ENCODE measurements around the gene CLPTM1L.
"Not testable (repeated sequence)": the region's sequence is repeated elsewhere in the genome, so short reads cannot be mapped to it uniquely, and the experiment has no call there.

CLPTM1L gene

GRCh38 chr5:1285141-1285540, 59.8 kb downstream of the CLPTM1L start:
- H3K36me3 ChIP-seq (ENCODE audit: insufficient read depth, low read length), result no peaks in the 10 kb centered on the region; the same call in 1 of the 2 replicates
- no peaks in the 10 kb centered on the region for H3K4me1 ChIP-seq (ENCODE audit: insufficient read depth, low read length)
- H3K9me3 ChIP-seq (ENCODE audit: control insufficient read depth, insufficient read depth, low read length), result no peaks in the 10 kb centered on the region
- H3K9ac ChIP-seq (ENCODE audit: low read depth, low read length), result no peak overlapping the region

DNA sequence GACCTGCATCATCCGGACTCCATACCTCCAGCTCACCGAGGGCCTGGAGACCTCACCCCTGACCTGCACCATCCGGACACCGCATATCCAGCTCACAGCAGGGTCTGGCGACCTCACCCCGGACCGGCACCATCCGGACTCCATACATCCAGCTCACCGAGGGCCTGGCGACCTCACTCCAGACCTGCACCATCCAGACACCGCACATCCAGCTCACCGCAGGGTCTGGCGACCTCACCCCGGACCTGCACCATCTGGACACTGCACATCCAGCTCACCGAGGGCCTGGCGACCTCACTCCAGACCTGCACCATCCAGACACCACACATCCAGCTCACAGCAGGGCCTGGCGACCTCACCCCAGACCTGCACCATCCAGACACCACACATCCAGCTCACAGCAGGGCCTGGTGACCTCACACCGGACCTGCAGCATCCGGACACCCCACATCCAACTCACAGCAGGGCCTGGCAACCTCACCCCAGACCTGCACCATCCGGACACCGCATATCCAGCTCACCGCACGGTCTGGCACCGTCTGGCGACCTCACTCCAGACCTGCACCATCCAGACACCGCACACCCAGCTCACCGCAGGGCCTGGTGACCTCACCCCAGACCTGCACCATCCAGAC, 60.4 kb downstream of the CLPTM1L start:
- not testable (repeated sequence) for H3K9me3 ChIP-seq (ENCODE audit: control insufficient read depth, insufficient read depth, low read length); H3K36me3 ChIP-seq (ENCODE audit: insufficient read depth, low read length); H3K4me1 ChIP-seq (ENCODE audit: insufficient read depth, low read length); H3K9ac ChIP-seq (ENCODE audit: low read depth, low read length)

- not testable (repeated sequence) for H3K9ac ChIP-seq (ENCODE audit: low read depth, low read length); H3K36me3 ChIP-seq (ENCODE audit: insufficient read depth, low read length); H3K4me1 ChIP-seq (ENCODE audit: insufficient read depth, low read length); H3K9me3 ChIP-seq (ENCODE audit: control insufficient read depth, insufficient read depth, low read length)
These were observed 61.2 kb downstream of the CLPTM1L start for GRCh38 chr5:1283729-1284041.

- H3K9me3 ChIP-seq (ENCODE audit: control insufficient read depth, insufficient read depth, low read length); H3K36me3 ChIP-seq (ENCODE audit: insufficient read depth, low read length); H3K4me1 ChIP-seq (ENCODE audit: insufficient read depth, low read length); H3K9ac ChIP-seq (ENCODE audit: low read depth, low read length): not testable (repeated sequence)
These were observed 61.7 kb downstream of the CLPTM1L start for GRCh38 chr5:1282993-1283728.

DNA sequence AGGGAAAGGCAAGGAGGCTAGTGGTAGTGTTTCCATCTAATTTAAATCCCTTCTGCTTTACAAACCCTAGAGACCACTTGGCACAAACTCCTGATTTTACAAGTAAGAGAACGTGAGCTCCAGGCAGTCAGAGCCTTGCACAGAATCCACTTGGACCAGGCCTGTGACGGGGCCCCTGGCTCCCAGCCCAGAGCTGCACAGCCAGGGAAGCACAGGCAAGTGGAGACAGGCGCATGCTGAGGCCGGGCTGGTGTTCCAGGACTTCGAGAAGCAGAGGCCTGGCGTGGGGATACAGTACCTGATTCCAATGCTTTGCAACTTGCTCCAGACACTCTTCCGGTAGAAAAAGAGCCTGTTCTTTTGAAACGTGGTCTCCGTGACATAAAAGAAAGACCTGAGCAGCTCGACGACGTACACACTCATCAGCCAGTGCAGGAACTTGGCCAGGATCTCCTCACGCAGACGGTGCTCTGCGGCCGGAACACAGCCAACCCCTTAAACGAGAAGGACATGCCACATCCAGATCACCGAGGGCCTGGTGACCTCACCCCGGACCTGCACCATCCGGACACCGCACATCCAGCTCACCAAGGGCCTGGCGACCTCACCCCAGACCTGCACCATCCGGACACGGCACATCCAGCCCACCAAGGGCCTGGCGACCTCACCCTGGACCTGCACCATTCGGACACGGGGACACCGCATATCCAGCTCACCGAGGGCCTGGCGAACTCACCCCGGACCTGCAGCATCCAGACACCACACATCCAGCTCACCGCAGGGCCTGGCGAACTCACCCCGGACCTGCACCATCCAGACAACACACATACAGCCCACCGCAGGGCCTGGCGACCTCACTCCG, 62.5 kb downstream of the CLPTM1L start:
- H3K4me1 ChIP-seq (ENCODE audit: insufficient read depth, low read length), result no peaks in the 10 kb centered on the region
- H3K9ac ChIP-seq (ENCODE audit: low read depth, low read length), result no peak overlapping the region
- H3K9me3 ChIP-seq (ENCODE audit: control insufficient read depth, insufficient read depth, low read length), result no peaks in the 10 kb centered on the region
- H3K36me3 ChIP-seq (ENCODE audit: insufficient read depth, low read length), result no peaks in the 10 kb centered on the region

DNA sequence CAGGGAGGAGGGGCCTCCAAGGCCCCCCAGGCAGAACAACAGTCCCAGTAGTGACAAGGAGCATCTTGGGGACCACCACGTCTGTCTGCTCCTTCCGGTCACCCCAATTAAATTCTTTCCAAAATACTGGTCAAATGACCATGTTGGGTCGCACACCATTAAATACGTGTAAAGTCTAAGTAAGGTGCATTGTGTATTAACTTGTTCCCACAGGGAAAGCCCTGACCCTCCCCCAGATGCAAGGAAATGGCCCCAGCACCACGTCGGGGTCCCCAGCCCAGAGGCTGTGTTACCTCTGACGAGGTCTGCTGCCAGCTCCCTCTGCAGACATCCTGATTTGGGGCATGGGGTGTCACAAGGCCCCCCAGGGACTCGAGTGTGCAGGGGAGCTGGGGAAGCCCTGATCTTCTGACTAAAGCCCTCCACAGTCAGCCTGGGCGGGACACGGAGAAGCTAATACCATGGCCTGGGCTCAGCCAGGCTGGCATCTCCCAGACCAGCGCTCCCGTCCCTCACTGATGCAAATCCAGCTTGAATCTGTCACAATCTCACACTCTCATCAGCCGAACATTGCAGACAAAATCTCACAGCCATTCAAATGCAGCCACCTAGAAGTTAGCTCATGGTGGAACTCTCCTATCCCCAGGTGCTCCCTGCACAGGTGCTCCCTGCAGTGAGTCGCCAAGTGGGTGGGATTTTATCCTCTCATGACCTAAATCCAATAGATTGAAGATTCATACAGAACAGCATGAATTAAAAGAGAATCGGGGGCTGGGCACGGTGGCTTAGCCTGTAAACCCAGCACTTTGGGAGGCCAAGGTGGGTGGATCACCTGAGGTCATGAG, 63.6 kb downstream of the CLPTM1L start:
- no peaks in the 10 kb centered on the region for H3K36me3 ChIP-seq (ENCODE audit: insufficient read depth, low read length)
- H3K4me1 ChIP-seq (ENCODE audit: insufficient read depth, low read length), result no peaks in the 10 kb centered on the region
- H3K9me3 ChIP-seq (ENCODE audit: control insufficient read depth, insufficient read depth, low read length), result no peaks in the 10 kb centered on the region
- H3K9ac ChIP-seq (ENCODE audit: low read depth, low read length), result no peak overlapping the region

- Histone ChIP-seq H3K36me3 (ENCODE audit: insufficient read depth, low read length) (no peaks in the 10 kb centered on the region), H3K4me1 (ENCODE audit: insufficient read depth, low read length) (no peaks in the 10 kb centered on the region), H3K9me3 (ENCODE audit: control insufficient read depth, insufficient read depth, low read length) (no peaks in the 10 kb centered on the region), H3K9ac (ENCODE audit: low read depth, low read length) (no peak overlapping the region)
These were observed 64.5 kb downstream of the CLPTM1L start for GRCh38 chr5:1280177-1281037.

- Histone ChIP-seq H3K36me3 (ENCODE audit: insufficient read depth, low read length) (no peaks in the 10 kb centered on the region), H3K4me1 (ENCODE audit: insufficient read depth, low read length) (no peaks in the 10 kb centered on the region), H3K9me3 (ENCODE audit: control insufficient read depth, insufficient read depth, low read length) (no peaks in the 10 kb centered on the region), H3K9ac (ENCODE audit: low read depth, low read length) (no peak overlapping the region)
These were observed 65.3 kb downstream of the CLPTM1L start for GRCh38 chr5:1279443-1280151.

- Histone ChIP-seq H3K4me1 (ENCODE audit: insufficient read depth, low read length) (no peaks in the 10 kb centered on the region), H3K9ac (ENCODE audit: low read depth, low read length) (no peak overlapping the region), H3K36me3 (ENCODE audit: insufficient read depth, low read length) (no peaks in the 10 kb centered on the region), H3K9me3 (ENCODE audit: control insufficient read depth, insufficient read depth, low read length) (no peaks in the 10 kb centered on the region)
These were observed 66.0 kb downstream of the CLPTM1L start for GRCh38 chr5:1278656-1279442.

- Histone ChIP-seq H3K4me1 (ENCODE audit: insufficient read depth, low read length) (no peaks in the 10 kb centered on the region), H3K9ac (ENCODE audit: low read depth, low read length) (no peak overlapping the region), H3K36me3 (ENCODE audit: insufficient read depth, low read length) (no peaks in the 10 kb centered on the region), H3K9me3 (ENCODE audit: control insufficient read depth, insufficient read depth, low read length) (no peaks in the 10 kb centered on the region)
These were observed 66.7 kb downstream of the CLPTM1L start for GRCh38 chr5:1278216-1278615.

DNA sequence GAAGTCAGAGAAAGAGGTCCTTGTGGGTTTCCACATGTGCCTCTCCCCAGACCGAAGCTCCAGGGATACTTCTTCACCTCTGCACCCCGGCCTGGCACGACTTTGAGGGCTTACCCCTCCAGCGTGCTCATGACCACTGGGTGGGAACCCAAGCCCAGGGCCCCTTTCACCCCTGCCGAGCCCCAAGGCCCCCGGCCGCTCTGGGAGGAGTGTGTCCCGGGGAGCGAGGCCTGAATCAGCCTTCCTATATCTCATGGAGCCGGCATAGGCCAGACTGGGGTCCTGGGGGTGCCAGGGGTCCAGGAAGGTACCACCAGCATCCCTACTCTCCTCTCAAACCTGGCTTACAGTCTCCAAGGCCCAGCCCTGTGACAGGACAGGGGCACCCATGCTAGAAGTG, 67.1 kb downstream of the CLPTM1L start:
- Histone ChIP-seq H3K36me3 (ENCODE audit: insufficient read depth, low read length) (no peaks in the 10 kb centered on the region), H3K4me1 (ENCODE audit: insufficient read depth, low read length) (no peaks in the 10 kb centered on the region), H3K9me3 (ENCODE audit: control insufficient read depth, insufficient read depth, low read length) (no peaks in the 10 kb centered on the region), H3K9ac (ENCODE audit: low read depth, low read length) (no peak overlapping the region)

- Histone ChIP-seq H3K4me1 (ENCODE audit: insufficient read depth, low read length) (no peaks in the 10 kb centered on the region), H3K36me3 (ENCODE audit: insufficient read depth, low read length) (no peaks in the 10 kb centered on the region), H3K9me3 (ENCODE audit: control insufficient read depth, insufficient read depth, low read length) (no peaks in the 10 kb centered on the region), H3K9ac (ENCODE audit: low read depth, low read length) (no peak overlapping the region)
These were observed 67.6 kb downstream of the CLPTM1L start for GRCh38 chr5:1277331-1277730.
